ENCODE measurements around the gene MYO1C. TPM values are rescaled to one million over a fixed set of nuclear protein-coding genes. Genes with fewer than 3 reads are reported as not detected.

The MYO1C gene
- total and polyA plus RNA-seq, 2 of the 8 experiments (the other 6 are each of a cell fraction or from before 2014, with no cell fraction given): 40.1 to 78.6 TPM

- H3K4ac ChIP-seq (replicated peaks; ENCODE audit: insufficient read length, low read depth, low read length): no peak overlapping the region
- CTCF ChIA-PET (ENCODE audit: partially characterized antibody): interaction anchor here (1.0 to 1.9 kb wide), 2 partner anchors 51 to 117 kb away, joined by 4 to 8 read pairs; no protein-coding TSS in a partner anchor
- H3K23ac ChIP-seq (ENCODE audit: insufficient read length): no peak overlapping the region
- POLR2A ChIA-PET (ENCODE audit: partially characterized antibody): interaction anchor here (1.0 to 2.7 kb wide), 5 partner anchors 16 to 129 kb away, joined by 3 to 19 read pairs (median 3); partner anchors contain the start of genes CRK and YWHAE
- no peak overlapping the region for H4K5ac ChIP-seq (ENCODE audit: insufficient read length, low read depth, low read length)
- no peak overlapping the region for H3K4me2 ChIP-seq (ENCODE audit: insufficient read depth in 1 of 2, low read depth in 2 of 2, low read length in 2 of 2)
- WGBS, 2 experiments (ENCODE audit: extremely low coverage in 1 of 2, insufficient coverage in 1 of 2, insufficient read length in 1 of 2, insufficient replicate concordance in 2 of 2, low coverage in 1 of 2, low lambda C conversion rate in 2 of 2, missing lambda C conversion rate in 1 of 2): 91% methylated on average over 5 of the region's 5 CpGs; no CpG with 5 or more reads in 1 of the 2 experiments
- no peaks in the 10 kb centered on the region for H3K27me3 ChIP-seq (replicated peaks in 1 of 4; ENCODE audit: control insufficient read depth in 3 of 4, extremely low read depth in 1 of 4, insufficient read depth in 3 of 4, low read length in 3 of 4)
- no peaks in the 10 kb centered on the region for H3K4me1 ChIP-seq (replicated peaks in 1 of 4; ENCODE audit: control insufficient read depth in 3 of 4, insufficient read depth in 4 of 4, low read length in 3 of 4)
- no peaks in the 10 kb centered on the region for H3K79me2 ChIP-seq (ENCODE audit: control insufficient read depth in 1 of 2, insufficient read depth in 2 of 2, low read length in 2 of 2)
- H2BK5ac ChIP-seq (ENCODE audit: low read depth, low read length): no peak overlapping the region
- no peak overlapping the region for H2AFZ ChIP-seq (ENCODE audit: low read length)
- H3K14ac ChIP-seq (ENCODE audit: insufficient read length): no peak overlapping the region
- no peak overlapping the region for H2AK5ac ChIP-seq (ENCODE audit: low read depth, low read length)
- H3K9me3 ChIP-seq (ENCODE audit: insufficient read depth in 2 of 2, low read depth in 1 of 2, low read length in 1 of 2): no peaks in the 10 kb centered on the region
- no peak overlapping the region for H3K9ac ChIP-seq (replicated peaks in 1 of 4; ENCODE audit: extremely low read depth in 1 of 4, low read depth in 3 of 4, low read length in 3 of 4)
- no peak overlapping the region for H3K56ac ChIP-seq (replicated peaks; ENCODE audit: insufficient read length, low read depth, low read length)
- no peak for FAIRE-seq
- peaks cover 0 to 10% (median 6%) of the 10 kb centered on the region in 4 experiments; a peak in 5 of 8 replicates for H3K36me3 ChIP-seq (ENCODE audit: control insufficient read depth in 2 of 4, insufficient read depth in 4 of 4, low read length in 3 of 4)
- no peak overlapping the region for H3K4me3 ChIP-seq (ENCODE audit: extremely low read depth in 1 of 4, insufficient read depth in 2 of 4, low read depth in 3 of 4, low read length in 4 of 4)
- no peak overlapping the region for H2BK120ac ChIP-seq (replicated peaks; ENCODE audit: low read depth, low read length)
- H4K20me1 ChIP-seq (replicated peaks in 1 of 2; ENCODE audit: control insufficient read depth in 1 of 2, insufficient read depth in 2 of 2, low read length in 2 of 2): peaks cover 0 to 1% of the 10 kb centered on the region in 2 experiments
- no peak overlapping the region for H2BK20ac ChIP-seq (ENCODE audit: low read length)
- H2BK15ac ChIP-seq (ENCODE audit: low read length): no peak overlapping the region
- TF ChIP-seq SP2 (IDR thresholded peaks at IDR 0.05; ENCODE audit: low read length) (no peak), CEBPB (IDR thresholded peaks at IDR 0.05; ENCODE audit: low read depth, low read length) (no peak), CHD1 (IDR thresholded peaks at IDR 0.05; ENCODE audit: low read depth, low read length) (no peak), ATF2 (IDR thresholded peaks at IDR 0.05; ENCODE audit: low read length) (no peak), JUND (IDR thresholded peaks at IDR 0.05; ENCODE audit: low read length) (no peak), GABPA (IDR thresholded peaks at IDR 0.05; ENCODE audit: borderline replicate concordance, insufficient read depth, low read length) (no peak)
- H3K79me1 ChIP-seq (ENCODE audit: low read depth, low read length): no peaks in the 10 kb centered on the region
- DNase-seq (ENCODE audit: low read depth in 1 of 2, low spot score in 2 of 2): no peak
- H4K91ac ChIP-seq (replicated peaks; ENCODE audit: insufficient read length, low read length): no peak overlapping the region
- no peak overlapping the region for H4K8ac ChIP-seq (ENCODE audit: extremely low read depth, insufficient read depth, low read length)
- no peak overlapping the region for H3K18ac ChIP-seq (ENCODE audit: extremely low read depth, low read length)
- H3K27ac ChIP-seq (ENCODE audit: low read depth, low read length): no peak overlapping the region
- no peaks in the 10 kb centered on the region; the same call in 1 of the 2 replicates for H3K23me2 ChIP-seq (ENCODE audit: low read depth, low read length)
- H2BK12ac ChIP-seq (ENCODE audit: low read depth, low read length): no peak overlapping the region
Measured at GRCh38 chr17:1416414-1416813, 76.1 kb downstream of the MYO1C start.
